HAP-1 (cell line): ENCODE data around the gene ADO.
"Not testable (repeated sequence)": the region's sequence is repeated elsewhere in the genome, so short reads cannot be mapped to it uniquely, and the experiment has no call there.

Experiments
- DNase-seq, 2 experiments: peaks; one replicate each; pipeline ENCODE4 v3.0.0-alpha.2; 2016 to 2020; ENCODE audit warnings: low spot score in 2 of 2
- H3K27me3 ChIP-seq: fragments of 250-450 bp; sonication (Bioruptor Pico); 2 replicates; pipeline ENCODE4 v1.5.1; 2020; ENCODE audit warnings: low read depth, mild to moderate bottlenecking, moderate library complexity
- H3K36me3 ChIP-seq: fragments of 250-450 bp; sonication (Bioruptor Pico); replicated peaks from 2 replicates; pipeline ENCODE4 v1.5.1; 2020; ENCODE audit warnings: mild to moderate bottlenecking
- H3K4me1 ChIP-seq: fragments of 250-450 bp; sonication (Bioruptor Pico); 2 replicates; pipeline ENCODE4 v1.5.1; 2020; ENCODE audit warnings: mild to moderate bottlenecking
- H3K4me3 ChIP-seq: fragments of 250-450 bp; sonication (Bioruptor Pico); 2 replicates; pipeline ENCODE4 v1.5.1; 2020; ENCODE audit warnings: mild to moderate bottlenecking, moderate library complexity
- H3K9me3 ChIP-seq: fragments of 250-450 bp; sonication (Bioruptor Pico); 2 replicates; pipeline ENCODE4 v1.5.1; 2020; ENCODE audit warnings: mild to moderate bottlenecking, moderate library complexity
- in situ Hi-C: fragments of 300-500 bp; cut with MboI; formaldehyde crosslinking; loops from 3 replicates; pipeline ENCODE4 v1.14.3; 2020; ENCODE audit warnings: low sequenced_read_pairs, inconsistent platforms, mixed read lengths

ADO gene

DNA sequence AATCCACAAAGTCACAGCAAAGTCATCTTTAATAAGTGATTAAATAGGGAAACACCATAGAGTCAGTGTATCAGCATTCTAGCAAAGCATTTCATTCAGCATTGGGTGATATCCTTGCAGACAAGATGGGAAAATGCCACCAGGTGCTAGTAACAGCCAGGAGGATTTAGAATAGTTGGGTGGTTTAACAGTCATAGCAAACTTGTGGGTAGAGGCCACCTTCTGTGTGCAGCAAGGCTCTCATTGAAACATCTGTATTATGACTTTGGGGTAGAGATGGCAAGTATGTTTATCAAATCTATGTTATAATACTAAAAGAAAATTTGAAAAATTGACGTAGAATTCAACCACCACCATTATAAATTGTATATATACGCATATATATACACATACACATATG, 26.4 kb upstream of the ADO start:
- Histone ChIP-seq H3K27me3 (no peaks in the 10 kb centered on the region), H3K9me3 (no peaks in the 10 kb centered on the region), H3K36me3 (no peaks in the 10 kb centered on the region), H3K4me3 (no peak overlapping the region), H3K4me1 (no peaks in the 10 kb centered on the region)
- no peak for DNase-seq
- in situ Hi-C loops, result no loop called here

- no peak overlapping the region for H3K4me3 ChIP-seq
- H3K4me1 ChIP-seq, result no peaks in the 10 kb centered on the region
- in situ Hi-C loops, result no loop called here
- DNase-seq, result no peak
- H3K9me3 ChIP-seq, result no peaks in the 10 kb centered on the region
- no peaks in the 10 kb centered on the region for H3K27me3 ChIP-seq
- no peaks in the 10 kb centered on the region for H3K36me3 ChIP-seq
Observed at GRCh38 chr10:62779487-62780248, 24.9 kb upstream of the ADO start.

DNA sequence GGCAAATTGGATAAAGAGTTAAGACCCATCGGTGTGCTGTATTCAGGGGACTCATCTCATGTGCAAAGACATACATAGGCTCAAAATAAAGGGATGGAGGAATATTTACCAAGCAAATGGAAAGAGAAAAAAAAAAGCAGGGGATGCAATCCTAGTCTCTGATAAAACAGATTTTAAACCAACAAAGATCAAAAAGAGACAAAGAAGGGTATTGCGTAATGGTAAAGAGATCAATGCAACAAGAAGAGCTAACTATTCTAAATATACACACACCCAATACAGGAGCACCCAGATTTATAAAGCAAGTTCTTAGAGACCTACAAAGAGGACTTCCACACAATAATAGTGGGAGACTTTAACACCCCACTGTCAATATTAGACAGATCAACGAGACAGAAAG, 20.0 kb upstream of the ADO start:
- H3K9me3 ChIP-seq, H3K27me3 ChIP-seq, in situ Hi-C loops, H3K36me3 ChIP-seq, H3K4me3 ChIP-seq, H3K4me1 ChIP-seq, DNase-seq: not testable (repeated sequence)

- not testable (repeated sequence) for DNase-seq, H3K9me3 ChIP-seq
Observed at GRCh38 chr10:62788285-62788684, 16.2 kb upstream of the ADO start.

GRCh38 chr10:62788861-62789467, 15.6 kb upstream of the ADO start:
- DNase-seq, result no peak
- in situ Hi-C loops, result no loop called here

More at GRCh38 chr10:62788285-62788684, 16.2 kb upstream of the ADO start:
- H3K4me3 ChIP-seq, H3K27me3 ChIP-seq, H3K36me3 ChIP-seq, H3K4me1 ChIP-seq, in situ Hi-C loops: not testable (repeated sequence)

GRCh38 chr10:62790019-62790555, 14.4 kb upstream of the ADO start:
- in situ Hi-C loops, result no loop called here
- Histone ChIP-seq H3K27me3 (no peaks in the 10 kb centered on the region), H3K36me3 (no peaks in the 10 kb centered on the region), H3K4me3 (no peak overlapping the region), H3K9me3 (no peaks in the 10 kb centered on the region), H3K4me1 (no peaks in the 10 kb centered on the region)
- no peak for DNase-seq

More at GRCh38 chr10:62788861-62789467, 15.6 kb upstream of the ADO start:
- Histone ChIP-seq H3K36me3 (no peaks in the 10 kb centered on the region), H3K4me3 (no peak overlapping the region), H3K9me3 (no peaks in the 10 kb centered on the region), H3K27me3 (no peaks in the 10 kb centered on the region), H3K4me1 (no peaks in the 10 kb centered on the region)

DNA sequence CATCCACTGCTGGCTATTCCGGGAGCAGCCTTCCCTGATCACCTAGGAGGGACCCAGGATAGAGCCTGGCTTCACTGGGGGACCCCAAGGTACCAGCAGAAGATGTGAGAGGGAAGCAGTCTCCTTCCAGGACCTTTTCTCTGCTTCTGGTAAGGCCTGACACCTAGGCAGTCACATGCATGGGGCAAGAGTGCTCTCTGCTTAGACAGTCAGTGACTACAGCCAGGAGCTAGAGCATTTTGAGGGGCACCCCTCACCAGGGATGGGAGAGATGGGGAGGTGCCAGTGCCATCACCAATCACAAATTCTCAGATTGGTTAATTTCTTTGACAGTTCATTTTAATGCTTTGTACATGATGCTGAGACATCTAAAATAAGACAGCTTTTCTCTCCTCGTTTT, 13.9 kb upstream of the ADO start:
- H3K36me3 ChIP-seq, result no peaks in the 10 kb centered on the region
- in situ Hi-C loops, result no loop called here
- H3K4me1 ChIP-seq, result no peaks in the 10 kb centered on the region
- DNase-seq, result no peak
- no peaks in the 10 kb centered on the region for H3K9me3 ChIP-seq
- H3K4me3 ChIP-seq, result no peak overlapping the region
- no peaks in the 10 kb centered on the region for H3K27me3 ChIP-seq

DNA sequence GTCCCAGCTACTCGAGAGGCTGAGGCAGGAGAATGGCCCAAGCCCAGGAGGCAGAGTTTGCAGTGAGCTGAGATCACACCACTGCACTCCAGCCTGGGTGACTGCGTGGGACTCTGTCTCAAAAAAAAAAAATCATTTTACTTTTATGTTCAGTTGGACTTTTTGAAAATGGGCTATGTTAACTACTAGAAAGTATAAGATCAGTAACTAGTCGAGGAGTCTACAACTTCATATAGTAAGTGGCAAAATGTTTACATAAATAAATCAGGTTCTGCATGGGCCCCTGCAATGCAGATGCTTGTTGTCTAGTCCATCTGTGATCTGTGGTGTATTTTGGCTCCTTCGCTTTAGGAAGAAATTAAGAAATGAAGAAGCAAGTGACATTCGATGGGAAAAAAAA, 12.3 kb upstream of the ADO start:
- no peaks in the 10 kb centered on the region for H3K36me3 ChIP-seq
- no peaks in the 10 kb centered on the region for H3K27me3 ChIP-seq
- in situ Hi-C loops, result no loop called here
- peaks cover 9% of the 10 kb centered on the region for H3K4me1 ChIP-seq
- DNase-seq, result no peak
- no peak overlapping the region for H3K4me3 ChIP-seq
- H3K9me3 ChIP-seq, result no peaks in the 10 kb centered on the region

DNA sequence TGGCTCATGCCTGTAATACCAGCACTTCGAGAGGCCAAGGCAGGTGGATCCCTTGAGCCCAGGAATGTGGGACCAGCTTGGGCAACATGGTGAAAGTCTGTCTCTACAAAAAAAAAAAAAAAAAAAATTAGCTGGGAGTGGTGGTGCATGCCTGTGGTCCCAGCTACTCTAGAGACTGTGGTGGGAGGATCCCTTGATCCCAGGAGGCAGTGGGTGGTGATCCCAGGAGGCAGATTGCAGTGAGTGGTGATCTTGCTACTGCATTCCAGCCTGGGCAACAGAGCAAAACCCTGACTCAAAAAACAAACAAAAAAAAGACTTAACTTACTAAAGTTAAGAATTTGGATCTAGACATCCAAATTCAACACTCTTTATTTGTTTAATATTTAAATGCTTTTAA, 10.2 kb upstream of the ADO start:
- in situ Hi-C loops, result no loop called here
- Histone ChIP-seq H3K4me3 (no peak overlapping the region), H3K4me1 (peaks cover 10% of the 10 kb centered on the region), H3K27me3 (no peaks in the 10 kb centered on the region), H3K36me3 (no peaks in the 10 kb centered on the region), H3K9me3 (no peaks in the 10 kb centered on the region)
- DNase-seq, result no peak

DNA sequence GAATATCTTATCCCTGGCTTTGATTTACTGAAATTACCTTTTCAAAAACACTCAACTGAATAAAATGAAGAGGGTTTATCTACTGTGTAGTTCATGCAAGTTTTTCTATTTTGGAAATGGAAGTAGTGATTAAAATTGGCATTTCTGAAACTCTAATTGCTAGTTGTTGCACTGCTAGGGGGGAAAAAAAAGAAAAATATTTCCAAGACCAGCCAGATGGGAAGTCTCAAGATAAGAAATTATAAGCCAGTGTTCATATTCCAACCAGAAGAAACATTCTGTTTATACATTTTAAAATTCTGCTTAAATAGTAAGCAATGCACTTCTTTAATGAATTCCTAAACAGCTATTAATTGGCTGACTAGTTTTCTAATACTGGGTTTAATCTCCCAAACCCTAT, 9.4 kb upstream of the ADO start:
- Histone ChIP-seq H3K27me3 (no peaks in the 10 kb centered on the region), H3K9me3 (no peaks in the 10 kb centered on the region), H3K36me3 (no peaks in the 10 kb centered on the region), H3K4me3 (no peak overlapping the region), H3K4me1 (peaks cover 10% of the 10 kb centered on the region)
- DNase-seq, result no peak
- in situ Hi-C loops, result no loop called here

GRCh38 chr10:62795762-62796161, 8.8 kb upstream of the ADO start:
- H3K36me3 ChIP-seq, result no peaks in the 10 kb centered on the region
- DNase-seq, result no peak
- in situ Hi-C loops, result no loop called here

GRCh38 chr10:62796896-62797295, 7.6 kb upstream of the ADO start:
- Histone ChIP-seq H3K4me1 (peaks cover 10% of the 10 kb centered on the region), H3K9me3 (no peaks in the 10 kb centered on the region), H3K36me3 (no peaks in the 10 kb centered on the region), H3K27me3 (no peaks in the 10 kb centered on the region), H3K4me3 (no peak overlapping the region)
- in situ Hi-C loops, result no loop called here
- DNase-seq, result peak in 1 of 2 experiments; percentile 60

More at GRCh38 chr10:62795762-62796161, 8.8 kb upstream of the ADO start:
- H3K4me3 ChIP-seq, result no peak overlapping the region
- H3K9me3 ChIP-seq, result no peaks in the 10 kb centered on the region
- H3K4me1 ChIP-seq, result peaks cover 10% of the 10 kb centered on the region
- no peaks in the 10 kb centered on the region for H3K27me3 ChIP-seq

GRCh38 chr10:62801871-62802270, 2.6 kb upstream of the ADO start:
- H3K4me3 ChIP-seq, result no peak overlapping the region
- H3K27me3 ChIP-seq, result no peaks in the 10 kb centered on the region
- no peak for DNase-seq
- no peaks in the 10 kb centered on the region for H3K9me3 ChIP-seq
- H3K36me3 ChIP-seq, result peaks cover 5% of the 10 kb centered on the region; the same call in 1 of the 2 replicates
- in situ Hi-C loops, result no loop called here
- H3K4me1 ChIP-seq, result peaks cover 12% of the 10 kb centered on the region

DNA sequence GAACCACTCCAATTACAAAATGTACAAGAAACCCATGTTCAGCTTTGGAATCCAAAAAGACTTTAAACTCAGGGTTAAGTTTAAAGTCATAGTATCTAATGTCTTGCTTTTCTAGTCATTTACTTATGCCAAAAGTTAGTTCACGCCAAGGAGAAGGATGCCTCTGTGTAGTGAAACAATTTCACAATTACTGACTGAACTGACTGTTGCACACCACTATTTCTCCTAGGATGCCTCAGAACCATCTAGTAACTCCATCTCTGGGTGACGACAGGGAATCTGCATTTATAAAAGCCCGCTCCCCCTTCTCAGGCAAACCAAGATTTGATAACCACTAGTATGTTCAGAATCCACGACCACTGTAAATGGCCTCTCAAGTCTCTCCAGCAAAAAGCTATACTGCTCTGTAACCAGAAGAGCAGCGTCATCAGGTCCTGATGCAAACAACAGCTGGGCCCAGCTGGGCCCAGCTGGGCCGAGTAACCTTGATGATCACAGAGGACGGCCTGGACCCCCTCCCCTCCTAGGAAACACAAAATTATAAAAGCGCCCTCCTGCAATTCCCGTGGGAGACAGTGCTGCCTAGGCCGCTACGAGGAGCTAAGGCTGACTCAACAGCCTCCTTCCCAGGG, 680 bp upstream of the ADO start:
- DNase-seq, result no peak
- H3K36me3 ChIP-seq, result peaks cover 8% of the 10 kb centered on the region; the same call in 1 of the 2 replicates
- peak overlapping the region; percentile 63 for H3K4me3 ChIP-seq
- no peaks in the 10 kb centered on the region for H3K9me3 ChIP-seq
- no peaks in the 10 kb centered on the region for H3K27me3 ChIP-seq
- in situ Hi-C loops, result no loop called here
- H3K4me1 ChIP-seq, result peaks cover 24% of the 10 kb centered on the region
